RWPE2 (cell line): ENCODE data around the gene LIN28A.
A peak's percentile ranks its signal among the peaks of the same experiment; 100 is the strongest.
"Not testable (repeated sequence)": the region's sequence is repeated elsewhere in the genome, so short reads cannot be mapped to it uniquely, and the experiment has no call there.

Source experiments
- ATAC-seq: fragments of 200-7000 bp; cut with Tn5 transposase; 3 replicates; pipeline ENCODE4 v1.9.1; 2021; ENCODE audit warnings: low read depth
- DNase-seq: peaks from one replicate; pipeline ENCODE4 v3.0.0-alpha.2; 2020; ENCODE audit warnings: low spot score
- H3K27ac ChIP-seq: fragments of 450-650 bp; 2 replicates; pipeline ENCODE4 v1.5.1; 2017; ENCODE audit warnings: mild to moderate bottlenecking; ENCODE audit not compliant: poor library complexity, severe bottlenecking
- H3K27me3 ChIP-seq: fragments of 250-450 bp; sonication (Bioruptor Pico); 2 replicates; pipeline ENCODE4 v1.5.1; 2021; ENCODE audit warnings: mild to moderate bottlenecking, moderate library complexity; ENCODE audit not compliant: insufficient read depth, poor library complexity, severe bottlenecking
- H3K36me3 ChIP-seq: fragments of 250-450 bp; sonication (Bioruptor Pico); 2 replicates; pipeline ENCODE4 v1.5.1; 2020; ENCODE audit warnings: low read depth, mild to moderate bottlenecking, moderate library complexity
- H3K4me1 ChIP-seq: fragments of 250-450 bp; sonication (Bioruptor Pico); 2 replicates; pipeline ENCODE4 v1.5.1; 2021; ENCODE audit warnings: mild to moderate bottlenecking, moderate library complexity; ENCODE audit not compliant: insufficient read depth, poor library complexity, severe bottlenecking
- H3K4me3 ChIP-seq: fragments of 250-450 bp; sonication (Bioruptor Pico); 2 replicates; pipeline ENCODE4 v1.5.1; 2021; ENCODE audit warnings: mild to moderate bottlenecking, moderate library complexity; ENCODE audit not compliant: severe bottlenecking
- H3K9me3 ChIP-seq: fragments of 250-450 bp; sonication (Bioruptor Pico); 2 replicates; pipeline ENCODE4 v1.5.1; 2021; ENCODE audit warnings: mild to moderate bottlenecking, moderate library complexity; ENCODE audit not compliant: severe bottlenecking
- CTCF ChIP-seq: fragments of 450-650 bp; IDR thresholded peaks from one replicate; pipeline ENCODE4 v1.5.1; 2017; ENCODE audit warnings: mild to moderate bottlenecking, moderate library complexity; ENCODE audit not compliant: poor library complexity, severe bottlenecking

Gene LIN28A

GRCh38 chr1:26376050-26376449 is 34.6 kb upstream of the LIN28A start:
- Histone ChIP-seq H3K4me1 (peaks cover 29% of the 10 kb centered on the region), H3K27ac (no peak overlapping the region), H3K9me3 (peaks cover 2% of the 10 kb centered on the region), H3K36me3 (no peaks in the 10 kb centered on the region), H3K27me3 (no peaks in the 10 kb centered on the region), H3K4me3 (no peak overlapping the region)
- no peak for DNase-seq
- no peak for ATAC-seq
- TF ChIP-seq CTCF: no peak

GRCh38 chr1:26378088-26378878 is 32.3 kb upstream of the LIN28A start:
- ATAC-seq (peak; percentile 93), DNase-seq (peak; percentile 88)
- Histone ChIP-seq H3K4me3 (no peak overlapping the region), H3K27ac (peak overlapping the region; percentile 88), H3K9me3 (no peaks in the 10 kb centered on the region), H3K36me3 (no peaks in the 10 kb centered on the region), H3K4me1 (peaks cover 21% of the 10 kb centered on the region), H3K27me3 (no peaks in the 10 kb centered on the region)
- TF ChIP-seq CTCF: no peak

- Histone ChIP-seq H3K9me3 (no peaks in the 10 kb centered on the region), H3K27ac (peak overlapping the region; percentile 88), H3K36me3 (no peaks in the 10 kb centered on the region), H3K27me3 (no peaks in the 10 kb centered on the region), H3K4me1 (peaks cover 21% of the 10 kb centered on the region), H3K4me3 (no peak overlapping the region)
- no peak for TF ChIP-seq CTCF
- ATAC-seq (no peak), DNase-seq (no peak)
Measured at GRCh38 chr1:26378879-26379251, 31.8 kb upstream of the LIN28A start.

- DNase-seq (no peak), ATAC-seq (no peak)
- Histone ChIP-seq H3K4me3 (no peak overlapping the region), H3K27me3 (no peaks in the 10 kb centered on the region), H3K36me3 (no peaks in the 10 kb centered on the region), H3K4me1 (peaks cover 7% of the 10 kb centered on the region), H3K27ac (no peak overlapping the region), H3K9me3 (no peaks in the 10 kb centered on the region)
- no peak for TF ChIP-seq CTCF
Measured at GRCh38 chr1:26384076-26384475, 26.5 kb upstream of the LIN28A start.

- not testable (repeated sequence) for H3K27me3 ChIP-seq, H3K4me3 ChIP-seq, DNase-seq, H3K4me1 ChIP-seq, H3K27ac ChIP-seq, H3K9me3 ChIP-seq, H3K36me3 ChIP-seq, ATAC-seq
Measured at GRCh38 chr1:26385063-26385462, 25.6 kb upstream of the LIN28A start.
